Endothelial cell of umbilical vein (primary cell): ENCODE measurements around the gene USP33. TPM values are rescaled to one million over a fixed set of nuclear protein-coding genes. Genes with fewer than 3 reads are reported as not detected.

Source experiments
- BruUV-seq: library from RNA; stranded (reverse); fragments of 400-500 nt; replicated peaks from 2 replicates; lab custom pipeline; 2021; lab: Mats Ljungman, UMichigan
- CTCF ChIA-PET: fragments of 300-600, 350-600 bp; sonication (Branson Sonifier 250); formaldehyde crosslinking; loops from one replicate; lab custom pipeline; 2021; ENCODE audit warnings: antibody characterized with exemption, inconsistent platforms; lab: Charles Lee
- POLR2A ChIA-PET: fragments of 300-600, 350-600 bp; sonication (Branson Sonifier 250); formaldehyde crosslinking; loops from one replicate; lab custom pipeline; 2021; ENCODE audit warnings: antibody characterized with exemption, inconsistent platforms; lab: Charles Lee
- DNase-seq: peaks from one replicate; pipeline ENCODE4 v3.0.0-alpha.2; 2011; ENCODE audit warnings: low read depth, low spot score
- FAIRE-seq: peaks from 2 replicates; lab custom pipeline; 2011; peaks lifted over from hg19 to GRCh38; lab: Jason Lieb, UNC
- H2AFZ ChIP-seq: 2 replicates; pipeline ENCODE4 v1.6.0; 2012; ENCODE audit warnings: low read depth, low read length, control low read depth, inconsistent platforms
- H3K27ac ChIP-seq: 2 replicates; pipeline ENCODE4 v1.5.1; 2011; ENCODE audit warnings: low read depth, mild to moderate bottlenecking, control low read depth, low read length, moderate library complexity; ENCODE audit not compliant: insufficient read depth
- H3K27me3 ChIP-seq, 2 experiments: 2 replicates each; pipeline versions ENCODE4 v1.6.0 to v1.6.1; 2011; ENCODE audit warnings: low read length in 2 of 2, mixed read lengths in 1 of 2; ENCODE audit not compliant: control insufficient read depth in 2 of 2, insufficient read depth in 2 of 2
- H3K36me3 ChIP-seq, 2 experiments: 2 replicates in 1 of 2; 3 replicates in 1 of 2; pipeline ENCODE4 v1.5.1; 2011; ENCODE audit warnings: low read length in 2 of 2, mild to moderate bottlenecking in 1 of 2, moderate library complexity in 1 of 2; ENCODE audit not compliant: control insufficient read depth in 2 of 2, insufficient read depth in 2 of 2; ENCODE audit errors: extremely low read depth in 1 of 2
- H3K4me1 ChIP-seq: 3 replicates; pipeline ENCODE4 v1.5.1; 2011; ENCODE audit warnings: mild to moderate bottlenecking, low read length; ENCODE audit not compliant: control insufficient read depth, insufficient read depth; ENCODE audit errors: extremely low read depth
- H3K4me2 ChIP-seq: 2 replicates; pipeline ENCODE4 v1.6.1; 2011; ENCODE audit warnings: low read length, control low read depth, mixed read lengths; ENCODE audit not compliant: insufficient read depth
- H3K4me3 ChIP-seq, 3 experiments: fragments of 200-600 bp in 1 of 3; sonication (generic), shearing (Covaris generic) in 1 of 3; replicated peaks in 1 of 3; 2 replicates each; pipeline ENCODE4 v1.5.1; 2011 to 2016; ENCODE audit warnings: control low read depth in 3 of 3, low read length in 3 of 3, mild to moderate bottlenecking in 2 of 3, inconsistent platforms in 1 of 3, low read depth in 1 of 3, moderate library complexity in 1 of 3; ENCODE audit not compliant: insufficient read depth in 1 of 3
- H3K79me2 ChIP-seq: 2 replicates; pipeline ENCODE4 v1.6.0; 2012; ENCODE audit warnings: low read length, inconsistent platforms; ENCODE audit not compliant: control insufficient read depth, insufficient read depth
- H3K9ac ChIP-seq: replicated peaks from 2 replicates; pipeline ENCODE3; 2011; ENCODE audit warnings: low read length, control low read depth; ENCODE audit not compliant: insufficient read depth; ENCODE audit errors: extremely low read depth
- H3K9me1 ChIP-seq: replicated peaks from 3 replicates; pipeline ENCODE4 v1.6.0; 2011; ENCODE audit warnings: mild to moderate bottlenecking, low read length; ENCODE audit not compliant: control insufficient read depth, insufficient read depth; ENCODE audit errors: extremely low read depth
- H3K9me3 ChIP-seq: replicated peaks from 2 replicates; pipeline ENCODE4 v1.5.1; 2012; ENCODE audit warnings: low read length, inconsistent platforms; ENCODE audit not compliant: control insufficient read depth, insufficient read depth
- H4K20me1 ChIP-seq: replicated peaks from 2 replicates; pipeline ENCODE3; 2011; ENCODE audit warnings: mild to moderate bottlenecking, low read length; ENCODE audit not compliant: control insufficient read depth, insufficient read depth; ENCODE audit errors: extremely low read depth
- EZH2 ChIP-seq: IDR thresholded peaks from 2 replicates; pipeline ENCODE4 v1.6.1; 2012; ENCODE audit warnings: borderline replicate concordance, low read depth, mild to moderate bottlenecking, moderate library complexity, low read length, inconsistent platforms; ENCODE audit not compliant: severe bottlenecking
- FOS ChIP-seq: IDR thresholded peaks from 2 replicates; pipeline ENCODE4 v1.6.1; 2011; ENCODE audit warnings: mild to moderate bottlenecking, low read length, moderate library complexity, borderline replicate concordance; ENCODE audit not compliant: insufficient read depth
- GATA2 ChIP-seq: IDR thresholded peaks from 2 replicates; pipeline ENCODE4 v1.7.0; 2011; ENCODE audit warnings: low read depth, mild to moderate bottlenecking, moderate library complexity, mixed read lengths, low read length; ENCODE audit not compliant: insufficient read length, insufficient read depth
- JUN ChIP-seq: IDR thresholded peaks from 2 replicates; pipeline ENCODE4 v1.6.1; 2011; ENCODE audit warnings: borderline replicate concordance, low read depth; ENCODE audit not compliant: insufficient read length, insufficient read depth
- MYC ChIP-seq: IDR thresholded peaks from one replicate; pipeline ENCODE4 v1.6.1; 2011; ENCODE audit warnings: mild to moderate bottlenecking, low read depth, low read length
- POLR2A ChIP-seq: IDR thresholded peaks from 2 replicates; pipeline ENCODE4 v1.6.1; 2012; ENCODE audit warnings: low read depth, mild to moderate bottlenecking, control low read depth, low read length
- POLR2AphosphoS5 ChIP-seq: IDR thresholded peaks from 2 replicates; pipeline ENCODE4 v1.6.1; 2012; ENCODE audit warnings: low read depth, mild to moderate bottlenecking, control low read depth, low read length, moderate library complexity; ENCODE audit not compliant: insufficient read depth
- dilution Hi-C: fragments of 300-500 bp; cut with MboI; formaldehyde crosslinking; loops from one replicate; pipeline ENCODE4 v1.15.0; 2019; ENCODE audit warnings: low sequenced_read_pairs; ENCODE audit not compliant: extremely low pct_ligation_motif_present
- intact Hi-C: fragments of 100-400 bp; cut with micrococcal nuclease; formaldehyde crosslinking; loops from one replicate; pipeline ENCODE4 v1.10.0; 2022
- polyA plus RNA-seq, 4 experiments: library from polyadenylated mRNA; depleted of rRNA in 3 of 4; stranded (reverse) in 3 of 4; unstranded in 1 of 4; fragments of >200 nt; gene quantifications; 2 replicates each; pipeline versions ENCODE4 v1.2.1 to v1.2.3, GENCODE V29; 2011 to 2012; ENCODE audit warnings: missing spikeins in 1 of 4
- total RNA-seq: library from RNA; stranded (reverse); gene quantifications from 2 replicates; pipeline ENCODE4 v1.2.3, GENCODE V29; 2021
- TF ChIP-seq, protein P1 (sequence below): IDR thresholded peaks from 2 replicates; pipeline ENCODE4 v1.6.1; 2011; ENCODE audit not compliant: insufficient read depth, insufficient read length
- TF ChIP-seq, protein P2 (sequence below), 2 donors: IDR thresholded peaks; 1 replicate in 1 of 2; 2 replicates in 1 of 2; pipeline ENCODE4 v1.5.1; 2011; ENCODE audit warnings: low read length in 2 of 2, mild to moderate bottlenecking in 2 of 2, moderate library complexity in 2 of 2, control low read depth in 1 of 2, inconsistent platforms in 1 of 2, low read depth in 1 of 2; ENCODE audit not compliant: insufficient read depth in 1 of 2; ENCODE audit errors: extremely low read depth in 1 of 2

The USP33 gene
- total and polyA plus RNA-seq, 2 donors (not counting 3 experiments of a cell fraction or from before 2014, with no cell fraction given), result 22.5 to 46.4 TPM

DNA sequence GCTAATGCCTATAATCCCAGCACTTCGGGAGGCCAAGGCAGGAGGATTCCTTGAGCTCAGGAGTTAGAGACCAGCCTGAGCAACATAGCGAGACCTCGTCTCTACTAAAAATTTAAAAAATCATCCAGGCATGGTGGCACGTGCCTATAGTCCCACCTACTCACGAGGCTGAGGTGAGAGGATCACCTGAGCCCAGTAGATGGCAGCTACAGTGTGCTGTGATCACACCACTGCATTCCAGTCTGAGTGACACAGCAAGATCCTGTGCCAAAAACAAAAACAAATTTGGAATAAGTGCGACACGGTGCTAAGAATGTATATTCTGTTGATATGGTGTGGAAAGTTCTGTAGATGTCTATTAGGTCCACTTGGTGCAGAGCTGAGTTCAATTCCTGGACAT lies 15.1 kb downstream of the USP33 start:
- TF ChIP-seq EZH2 (no peak), MYC (no peak), GATA2 (no peak), POLR2AphosphoS5 (no peak), POLR2A (no peak), JUN (no peak), FOS (no peak)
- TF ChIP-seq, protein P1, sequence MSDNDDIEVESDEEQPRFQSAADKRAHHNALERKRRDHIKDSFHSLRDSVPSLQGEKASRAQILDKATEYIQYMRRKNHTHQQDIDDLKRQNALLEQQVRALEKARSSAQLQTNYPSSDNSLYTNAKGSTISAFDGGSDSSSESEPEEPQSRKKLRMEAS, result no peak
- TF ChIP-seq, protein P2, sequence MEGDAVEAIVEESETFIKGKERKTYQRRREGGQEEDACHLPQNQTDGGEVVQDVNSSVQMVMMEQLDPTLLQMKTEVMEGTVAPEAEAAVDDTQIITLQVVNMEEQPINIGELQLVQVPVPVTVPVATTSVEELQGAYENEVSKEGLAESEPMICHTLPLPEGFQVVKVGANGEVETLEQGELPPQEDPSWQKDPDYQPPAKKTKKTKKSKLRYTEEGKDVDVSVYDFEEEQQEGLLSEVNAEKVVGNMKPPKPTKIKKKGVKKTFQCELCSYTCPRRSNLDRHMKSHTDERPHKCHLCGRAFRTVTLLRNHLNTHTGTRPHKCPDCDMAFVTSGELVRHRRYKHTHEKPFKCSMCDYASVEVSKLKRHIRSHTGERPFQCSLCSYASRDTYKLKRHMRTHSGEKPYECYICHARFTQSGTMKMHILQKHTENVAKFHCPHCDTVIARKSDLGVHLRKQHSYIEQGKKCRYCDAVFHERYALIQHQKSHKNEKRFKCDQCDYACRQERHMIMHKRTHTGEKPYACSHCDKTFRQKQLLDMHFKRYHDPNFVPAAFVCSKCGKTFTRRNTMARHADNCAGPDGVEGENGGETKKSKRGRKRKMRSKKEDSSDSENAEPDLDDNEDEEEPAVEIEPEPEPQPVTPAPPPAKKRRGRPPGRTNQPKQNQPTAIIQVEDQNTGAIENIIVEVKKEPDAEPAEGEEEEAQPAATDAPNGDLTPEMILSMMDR (IDR thresholded peaks at IDR 0.05; ENCODE audit: extremely low read depth in 1 of 2, insufficient read depth in 1 of 2, low read depth in 1 of 2, low read length in 2 of 2), result no peak
- DNase-seq (no peak), FAIRE-seq (no peak)
- H3K9ac ChIP-seq, result no peak overlapping the region
- H4K20me1 ChIP-seq, result peaks cover 2% of the 10 kb centered on the region
- no peaks in the 10 kb centered on the region for H3K4me1 ChIP-seq
- H3K79me2 ChIP-seq, result peaks cover 38% of the 10 kb centered on the region
- H3K4me3 ChIP-seq, result no peak overlapping the region
- no peaks in the 10 kb centered on the region for H3K9me3 ChIP-seq
- intact Hi-C loops, result no loop called here
- CTCF ChIA-PET, result no interaction called here
- H3K4me2 ChIP-seq, result no peak overlapping the region
- H2AFZ ChIP-seq, result no peak overlapping the region
- no peak overlapping the region for H3K27ac ChIP-seq
- H3K27me3 ChIP-seq, result no peaks in the 10 kb centered on the region
- POLR2A ChIA-PET, result no interaction called here
- no TSS peak for BruUV-seq
- no peaks in the 10 kb centered on the region for H3K9me1 ChIP-seq
- dilution Hi-C loops, result no loop called here
- no peaks in the 10 kb centered on the region for H3K36me3 ChIP-seq
